PFSK-1 (cell line): ENCODE data around the gene MEGF10.

Experiments used
- POLR2AphosphoS5 ChIP-seq: IDR thresholded peaks from 2 replicates; pipeline ENCODE4 v1.6.1; 2012; ENCODE audit warnings: low read depth, mild to moderate bottlenecking, control low read depth, low read length, moderate library complexity
- REST ChIP-seq, 2 experiments: IDR thresholded peaks; 2 replicates each; pipeline versions ENCODE4 v1.6.1 to v1.8.0; 2011 to 2012; ENCODE audit warnings: low read depth in 2 of 2, low read length in 2 of 2, control low read depth in 1 of 2, inconsistent platforms in 1 of 2, mild to moderate bottlenecking in 1 of 2, moderate library complexity in 1 of 2; ENCODE audit not compliant: insufficient read depth in 1 of 2
- SIN3A ChIP-seq: IDR thresholded peaks from 2 replicates; pipeline ENCODE4 v1.6.1; 2012; ENCODE audit warnings: mild to moderate bottlenecking, low read length, moderate library complexity, borderline replicate concordance; ENCODE audit not compliant: insufficient read depth
- TAF1 ChIP-seq: IDR thresholded peaks from 2 replicates; pipeline ENCODE4 v1.6.1; 2012; ENCODE audit warnings: low read length, control low read depth, borderline replicate concordance; ENCODE audit not compliant: insufficient read depth

GRCh38 chr5:127296321-127296720, 5.7 kb downstream of the MEGF10 start:
- TF ChIP-seq TAF1, result no peak
- TF ChIP-seq SIN3A, result no peak
- TF ChIP-seq POLR2AphosphoS5, result no peak
- TF ChIP-seq REST (IDR thresholded peaks at IDR 0.05; ENCODE audit: insufficient read depth in 1 of 2, low read depth in 2 of 2, low read length in 2 of 2), result no peak
